ENCODE measurements around the gene TOX3. TPM values are rescaled to one million over a fixed set of nuclear protein-coding genes. Genes with fewer than 3 reads are reported as not detected.
A peak's percentile ranks its signal among the peaks of the same experiment; 100 is the strongest.

TOX3 gene
- total and polyA plus RNA-seq, 2 of the 13 experiments (the other 11 are each of a cell fraction or from before 2014, with no cell fraction given): 14.5 to 98.6 TPM

- TF ChIP-seq SOX13 (IDR thresholded peaks at IDR 0.05): no peak
- 0 out of 4 replicates have a peak, but pooled peaks of 1 of the 2 experiments have one; percentile 29 for TF ChIP-seq SOX13 (CRISPR knock-in tag; conservative IDR thresholded peaks at IDR 0.05 in 1 of 2, IDR thresholded peaks at IDR 0.05 in 1 of 2)
- 0 out of 2 replicates have a peak, but pooled peaks have one; percentile 16 for TF ChIP-seq MAX (IDR thresholded peaks at IDR 0.05)
- TF ChIP-seq TSC22D2 (CRISPR knock-in tag; IDR thresholded peaks at IDR 0.05; ENCODE audit: borderline replicate concordance): no peak
- TF ChIP-seq POLR2G (IDR thresholded peaks at IDR 0.05; ENCODE audit: low read depth, low read length): no peak
- no peak for TF ChIP-seq PBX2 (CRISPR knock-in tag; IDR thresholded peaks at IDR 0.05)
- no peak for TF ChIP-seq ZNF598 (CRISPR knock-in tag; IDR thresholded peaks at IDR 0.05; ENCODE audit: borderline replicate concordance)
- TF ChIP-seq SALL2 (CRISPR knock-in tag; IDR thresholded peaks at IDR 0.05): no peak
- TF ChIP-seq ZNF775 (CRISPR knock-in tag; IDR thresholded peaks at IDR 0.05; ENCODE audit: borderline replicate concordance): 0 out of 2 replicates have a peak, but pooled peaks have one; percentile 32
- TF ChIP-seq BCL6 (CRISPR knock-in tag; IDR thresholded peaks at IDR 0.05): peak; percentile 69
- no peak for TF ChIP-seq GLI4 (CRISPR knock-in tag; IDR thresholded peaks at IDR 0.05; ENCODE audit: borderline replicate concordance)
- TF ChIP-seq SIX1 (CRISPR knock-in tag; IDR thresholded peaks at IDR 0.05; ENCODE audit: borderline replicate concordance): peak; percentile 16; the same call in 1 of the 2 replicates
- no peak for TF ChIP-seq THAP11 (CRISPR knock-in tag; IDR thresholded peaks at IDR 0.05)
- TF ChIP-seq IRF9 (CRISPR knock-in tag; IDR thresholded peaks at IDR 0.05; ENCODE audit: borderline replicate concordance): no peak
- TF ChIP-seq ZNF501 (CRISPR knock-in tag; IDR thresholded peaks at IDR 0.05): no peak
- TF ChIP-seq FOXA3 (CRISPR knock-in tag; IDR thresholded peaks at IDR 0.05): no peak
- no peak for TF ChIP-seq TARDBP (CRISPR knock-in tag; IDR thresholded peaks at IDR 0.05)
- no peak for TF ChIP-seq PAF1 (CRISPR knock-in tag; IDR thresholded peaks at IDR 0.05)
- 0 out of 2 replicates have a peak, but pooled peaks have one; percentile 11 for TF ChIP-seq ZNF34 (CRISPR knock-in tag; IDR thresholded peaks at IDR 0.05; ENCODE audit: borderline replicate concordance)
- no peak for TF ChIP-seq ZNF839 (CRISPR knock-in tag; IDR thresholded peaks at IDR 0.05; ENCODE audit: borderline replicate concordance)
- no peak for TF ChIP-seq ZNF136 (CRISPR knock-in tag; IDR thresholded peaks at IDR 0.05; ENCODE audit: low read depth)
- TF ChIP-seq GMEB2 (CRISPR knock-in tag; IDR thresholded peaks at IDR 0.05; ENCODE audit: low read depth): no peak
These were observed 25.7 kb upstream of the TOX3 start (continued) for GRCh38 chr16:52572656-52573055.
